HUES6 (cell line): ENCODE data around the gene SPRN.
"Not testable (repeated sequence)": the region's sequence is repeated elsewhere in the genome, so short reads cannot be mapped to it uniquely, and the experiment has no call there.

Experiments
- H3K27ac ChIP-seq: 2 replicates; pipeline ENCODE4 v1.7.0; 2013; ENCODE audit warnings: low read depth, mild to moderate bottlenecking, low read length, inconsistent platforms
- H3K27me3 ChIP-seq: 2 replicates; pipeline ENCODE4 v1.6.1; 2013; ENCODE audit warnings: low read length; ENCODE audit not compliant: control insufficient read depth, insufficient read depth
- H3K36me3 ChIP-seq: 2 replicates; pipeline ENCODE4 v1.6.1; 2013; ENCODE audit warnings: low read length; ENCODE audit not compliant: control insufficient read depth, insufficient read depth
- H3K4me1 ChIP-seq: 2 replicates; pipeline ENCODE4 v1.6.1; 2013; ENCODE audit warnings: low read length; ENCODE audit not compliant: control insufficient read depth, insufficient read depth
- H3K4me3 ChIP-seq: 2 replicates; pipeline ENCODE4 v1.5.1; 2013; ENCODE audit warnings: low read depth, low read length
- H3K9ac ChIP-seq: one replicate; pipeline ENCODE4 v1.6.1; 2013; ENCODE audit warnings: mild to moderate bottlenecking, low read length
- H3K9me3 ChIP-seq: 2 replicates; pipeline ENCODE4 v1.6.1; 2013; ENCODE audit warnings: low read depth, low read length; ENCODE audit not compliant: control insufficient read depth, insufficient read depth

The SPRN gene

DNA sequence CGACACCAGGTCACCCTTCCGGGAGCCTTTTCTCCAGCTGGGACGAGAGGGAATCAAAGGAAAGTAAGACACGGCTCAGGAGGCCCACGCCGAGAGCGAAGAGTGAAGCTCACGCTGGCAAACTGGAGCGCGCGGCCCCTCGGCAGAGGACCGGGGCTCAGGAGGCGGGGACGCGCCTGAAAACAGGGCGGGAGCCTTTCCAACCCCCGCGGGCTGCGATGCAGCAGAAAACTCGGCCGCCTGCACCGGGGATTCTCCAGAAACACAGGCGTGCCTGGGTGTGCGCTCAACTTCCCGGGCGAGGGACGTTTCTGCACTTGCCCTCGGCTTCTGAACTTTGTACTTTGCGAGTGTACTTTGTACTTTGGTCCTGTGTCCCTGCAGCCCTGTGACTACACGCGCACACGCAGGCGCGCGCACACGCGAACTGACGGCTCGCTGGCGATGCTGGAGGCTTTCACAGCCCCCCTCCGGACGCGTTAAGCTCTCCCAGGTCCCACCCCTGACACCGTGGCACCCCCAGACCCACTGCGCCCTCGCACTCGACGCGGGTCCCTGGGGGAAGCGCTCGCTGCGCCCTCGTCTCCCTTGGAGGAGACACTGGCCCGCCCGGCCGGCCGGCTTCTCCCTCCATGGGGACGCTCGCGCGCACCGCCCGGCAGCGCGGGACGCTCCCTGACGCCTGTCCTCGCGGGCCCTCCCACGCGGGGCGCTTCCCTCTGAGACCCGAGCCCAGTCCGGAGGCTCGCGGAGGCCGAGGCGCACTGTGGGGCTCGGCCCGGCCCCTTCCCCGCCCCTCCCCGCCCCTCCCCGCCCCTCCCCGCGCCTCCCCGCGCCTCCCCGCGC, 46.0 kb downstream of the SPRN start:
- H3K9me3 ChIP-seq, result no peaks in the 10 kb centered on the region
- H3K4me3 ChIP-seq, result peak overlapping the region; percentile 97
- no peak overlapping the region for H3K27ac ChIP-seq
- H3K27me3 ChIP-seq, result peaks cover 78% of the 10 kb centered on the region
- no peaks in the 10 kb centered on the region for H3K36me3 ChIP-seq
- no peaks in the 10 kb centered on the region for H3K4me1 ChIP-seq
- peak overlapping the region; percentile 59 for H3K9ac ChIP-seq

DNA sequence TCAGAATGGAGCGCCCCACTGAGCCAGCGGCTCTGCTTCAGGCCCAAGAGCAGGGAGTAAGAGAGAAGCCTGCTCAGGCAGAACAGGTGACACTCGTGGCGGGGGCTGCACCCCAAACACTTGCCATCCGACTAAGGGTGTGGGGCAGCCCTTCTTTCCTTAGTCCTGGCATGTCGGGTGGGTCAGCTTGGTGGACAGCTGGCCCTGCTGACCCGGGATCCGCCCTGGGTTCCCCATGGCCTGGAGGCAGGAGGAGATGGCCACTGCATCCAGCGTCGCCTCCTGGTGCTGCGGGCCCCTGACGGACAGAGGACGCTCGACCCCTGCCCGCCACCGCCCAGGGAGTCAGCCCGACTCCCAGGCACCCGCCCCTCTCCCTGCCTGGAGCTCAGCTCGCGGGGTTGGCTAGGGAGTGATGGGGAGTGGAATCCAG, 46.6 kb downstream of the SPRN start:
- H3K27ac ChIP-seq, result no peak overlapping the region
- no peaks in the 10 kb centered on the region for H3K36me3 ChIP-seq
- no peaks in the 10 kb centered on the region for H3K4me1 ChIP-seq
- no peaks in the 10 kb centered on the region for H3K9me3 ChIP-seq
- H3K27me3 ChIP-seq, result peaks cover 78% of the 10 kb centered on the region
- H3K4me3 ChIP-seq, result peak overlapping the region; percentile 97
- peak overlapping the region; percentile 59 for H3K9ac ChIP-seq

DNA sequence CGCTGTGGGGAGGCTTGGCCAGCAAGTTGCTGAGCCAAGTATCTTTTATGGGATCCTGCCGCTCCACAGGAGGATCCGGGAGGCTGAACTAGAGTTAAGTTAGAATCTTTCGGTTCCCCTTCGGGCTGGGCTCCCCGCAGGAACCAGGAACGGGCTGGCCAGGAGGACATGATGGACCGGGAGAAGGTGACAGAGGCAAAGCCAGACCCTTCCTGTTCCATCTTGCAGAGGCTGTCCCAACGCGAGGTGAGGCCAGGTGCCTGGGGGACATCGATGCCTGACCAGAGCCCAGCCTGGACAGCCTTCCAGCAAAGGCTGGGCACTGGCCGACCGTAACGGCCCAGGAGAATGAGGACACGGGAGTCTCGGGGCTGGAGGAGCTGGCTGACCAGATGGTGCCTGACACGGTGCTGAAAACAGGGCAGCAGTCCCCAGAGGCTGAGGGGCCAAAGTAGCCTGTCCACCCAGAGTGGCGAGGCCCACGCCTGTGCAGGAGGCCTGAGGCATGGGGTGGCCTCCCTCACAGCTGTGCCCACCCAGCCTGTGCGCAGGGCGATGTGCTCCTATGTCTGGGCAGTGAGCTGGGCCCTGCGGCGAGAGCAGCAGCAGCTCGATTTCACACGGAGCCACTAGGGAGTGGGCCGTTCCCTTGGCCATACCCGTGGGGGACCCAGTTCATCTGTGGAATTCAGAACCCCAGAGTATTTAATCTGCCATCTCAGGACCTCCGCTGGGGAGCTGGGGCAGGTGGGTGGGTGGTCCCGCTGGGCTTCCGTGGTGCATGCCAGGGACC, 47.2 kb downstream of the SPRN start:
- H3K36me3 ChIP-seq, result no peaks in the 10 kb centered on the region
- H3K9ac ChIP-seq, result no peak overlapping the region
- no peaks in the 10 kb centered on the region for H3K9me3 ChIP-seq
- H3K4me1 ChIP-seq, result no peaks in the 10 kb centered on the region
- no peak overlapping the region for H3K27ac ChIP-seq
- H3K4me3 ChIP-seq, result no peak overlapping the region
- peaks cover 78% of the 10 kb centered on the region for H3K27me3 ChIP-seq

DNA sequence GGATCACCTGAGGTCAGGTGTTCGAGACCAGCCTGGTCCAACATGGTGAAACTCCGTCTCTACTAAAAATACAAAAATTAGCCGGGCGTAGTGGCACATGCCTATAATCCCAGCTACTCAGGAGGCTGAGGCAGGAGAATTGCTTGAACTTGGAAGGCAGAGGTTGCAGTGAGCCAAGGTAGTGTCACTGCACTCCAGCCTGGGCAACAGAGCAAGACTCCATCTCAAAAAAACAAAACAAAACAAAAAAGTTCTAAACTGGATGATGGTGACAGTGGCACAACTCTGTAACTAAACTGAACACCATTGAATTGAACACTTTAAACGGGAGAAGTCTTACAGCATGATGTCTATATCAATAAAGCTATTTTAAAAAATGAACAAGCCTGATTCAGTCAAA, 48.2 kb downstream of the SPRN start:
- H3K36me3 ChIP-seq, H3K4me3 ChIP-seq, H3K9ac ChIP-seq, H3K4me1 ChIP-seq, H3K27ac ChIP-seq, H3K9me3 ChIP-seq: not testable (repeated sequence)
- H3K27me3 ChIP-seq, result peaks cover 68% of the 10 kb centered on the region

DNA sequence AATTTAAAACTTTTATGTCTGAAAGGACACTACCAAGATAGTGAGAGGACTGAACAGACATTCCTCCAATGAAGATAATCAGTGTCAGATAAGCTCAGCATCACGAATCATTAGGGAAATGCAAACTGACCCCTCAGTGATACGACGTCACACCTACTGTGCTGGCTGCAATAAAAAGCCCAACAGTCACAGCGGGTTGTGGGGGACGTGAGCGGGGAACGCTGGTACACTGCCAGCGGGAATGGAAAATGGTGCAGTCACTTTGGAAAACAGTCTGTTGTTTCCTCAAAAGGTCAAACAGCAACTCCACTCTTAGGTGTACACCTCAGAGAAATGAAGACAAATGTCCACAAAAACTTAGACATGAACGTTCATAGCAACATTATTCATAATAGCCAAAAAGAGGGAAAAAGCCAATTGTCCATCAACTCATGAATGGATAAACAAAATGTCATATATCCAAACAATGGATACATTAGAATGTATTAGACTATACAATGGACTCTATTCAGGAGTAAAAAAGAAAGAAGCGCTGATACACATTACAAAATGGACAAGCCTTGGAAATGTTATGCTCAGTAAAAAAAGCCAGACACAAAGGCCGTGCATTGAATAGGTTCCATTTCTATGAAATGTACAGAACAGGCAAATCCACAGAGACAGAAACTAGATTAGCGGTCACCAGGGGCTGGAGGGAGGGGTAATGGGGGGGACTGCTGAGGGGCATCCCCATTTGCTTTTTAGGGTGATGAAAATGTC, 48.9 kb downstream of the SPRN start:
- H3K4me1 ChIP-seq, result no peaks in the 10 kb centered on the region
- no peak overlapping the region for H3K27ac ChIP-seq
- H3K4me3 ChIP-seq, result no peak overlapping the region
- no peaks in the 10 kb centered on the region for H3K9me3 ChIP-seq
- no peak overlapping the region for H3K9ac ChIP-seq
- H3K27me3 ChIP-seq, result peaks cover 63% of the 10 kb centered on the region
- peaks cover 7% of the 10 kb centered on the region for H3K36me3 ChIP-seq

- H3K9me3 ChIP-seq, result no peaks in the 10 kb centered on the region
- no peaks in the 10 kb centered on the region for H3K4me1 ChIP-seq
- peaks cover 27% of the 10 kb centered on the region for H3K36me3 ChIP-seq
- peaks cover 46% of the 10 kb centered on the region for H3K27me3 ChIP-seq
- peak within 1 kb of the TSS; percentile 75 for H3K4me3 ChIP-seq
- no peak within 1 kb of the TSS for H3K27ac ChIP-seq
- peak within 1 kb of the TSS; percentile 78 for H3K9ac ChIP-seq
Measured at GRCh38 chr10:133373174-133374090, 51.0 kb downstream of the SPRN start, which contains the start of gene ECHS1. Gene ECHS1, minus strand, starts transcription at chr10:133373354. Its CDS starts 21 bp downstream, at chr10:133373333.

- Histone ChIP-seq H3K4me1 (no peaks in the 10 kb centered on the region), H3K9me3 (no peaks in the 10 kb centered on the region), H3K27ac (no peak overlapping the region), H3K36me3 (peaks cover 33% of the 10 kb centered on the region), H3K27me3 (peaks cover 37% of the 10 kb centered on the region), H3K9ac (no peak overlapping the region), H3K4me3 (peak overlapping the region; percentile 26; the same call in 1 of the 2 replicates)
Measured at GRCh38 chr10:133372507-133372906, 51.9 kb downstream of the SPRN start.
